GM12874 (cell line): ENCODE measurements around the gene CPED1.

ENCODE experiments used
- TF ChIP-seq, protein P1 (sequence below): IDR thresholded peaks from 2 replicates; pipeline ENCODE4 v1.5.1; 2011; ENCODE audit warnings: low read depth, mild to moderate bottlenecking, control low read depth, low read length, moderate library complexity; ENCODE audit not compliant: insufficient read depth

The CPED1 gene

DNA sequence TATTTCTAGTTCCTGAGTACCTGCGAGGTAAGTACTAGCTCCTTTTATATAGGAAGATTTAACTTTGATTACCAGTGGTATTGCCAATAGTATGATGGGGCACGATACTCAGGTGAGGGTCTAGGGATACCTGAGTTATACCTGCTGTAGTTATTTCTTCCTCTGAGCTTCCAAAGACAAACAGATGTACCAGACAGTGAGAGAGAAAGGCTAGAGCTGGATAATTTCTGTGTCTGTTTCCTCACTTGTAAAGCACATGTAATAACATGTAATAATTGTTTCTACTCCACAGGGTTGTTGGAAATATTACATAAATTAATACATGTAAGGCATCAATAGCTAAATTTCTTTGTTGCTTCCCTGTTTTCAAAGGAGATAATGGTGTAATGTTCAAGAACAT is 53.7 kb downstream of the CPED1 start:
- TF ChIP-seq, protein P1, sequence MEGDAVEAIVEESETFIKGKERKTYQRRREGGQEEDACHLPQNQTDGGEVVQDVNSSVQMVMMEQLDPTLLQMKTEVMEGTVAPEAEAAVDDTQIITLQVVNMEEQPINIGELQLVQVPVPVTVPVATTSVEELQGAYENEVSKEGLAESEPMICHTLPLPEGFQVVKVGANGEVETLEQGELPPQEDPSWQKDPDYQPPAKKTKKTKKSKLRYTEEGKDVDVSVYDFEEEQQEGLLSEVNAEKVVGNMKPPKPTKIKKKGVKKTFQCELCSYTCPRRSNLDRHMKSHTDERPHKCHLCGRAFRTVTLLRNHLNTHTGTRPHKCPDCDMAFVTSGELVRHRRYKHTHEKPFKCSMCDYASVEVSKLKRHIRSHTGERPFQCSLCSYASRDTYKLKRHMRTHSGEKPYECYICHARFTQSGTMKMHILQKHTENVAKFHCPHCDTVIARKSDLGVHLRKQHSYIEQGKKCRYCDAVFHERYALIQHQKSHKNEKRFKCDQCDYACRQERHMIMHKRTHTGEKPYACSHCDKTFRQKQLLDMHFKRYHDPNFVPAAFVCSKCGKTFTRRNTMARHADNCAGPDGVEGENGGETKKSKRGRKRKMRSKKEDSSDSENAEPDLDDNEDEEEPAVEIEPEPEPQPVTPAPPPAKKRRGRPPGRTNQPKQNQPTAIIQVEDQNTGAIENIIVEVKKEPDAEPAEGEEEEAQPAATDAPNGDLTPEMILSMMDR: no peak

DNA sequence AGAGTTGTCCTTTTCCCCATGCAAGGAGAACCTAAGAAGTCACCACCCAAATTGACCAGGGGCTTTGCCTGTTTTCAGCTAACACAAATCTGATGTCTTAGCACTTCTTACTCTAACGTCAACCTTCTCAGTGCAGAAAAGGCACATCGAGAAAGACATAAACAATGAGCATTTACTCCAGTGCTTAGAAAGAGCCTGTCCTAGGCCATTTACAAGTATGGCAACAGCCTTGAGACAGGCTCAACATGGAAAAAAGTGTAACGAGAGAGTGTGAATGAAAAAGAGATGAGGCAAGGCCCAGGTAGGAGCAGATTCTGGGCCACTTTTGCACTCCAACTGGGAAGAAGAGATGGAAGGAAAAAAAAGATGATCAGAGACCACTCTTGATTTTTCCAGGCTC is 54.4 kb downstream of the CPED1 start:
- TF ChIP-seq, protein P1: no peak

DNA sequence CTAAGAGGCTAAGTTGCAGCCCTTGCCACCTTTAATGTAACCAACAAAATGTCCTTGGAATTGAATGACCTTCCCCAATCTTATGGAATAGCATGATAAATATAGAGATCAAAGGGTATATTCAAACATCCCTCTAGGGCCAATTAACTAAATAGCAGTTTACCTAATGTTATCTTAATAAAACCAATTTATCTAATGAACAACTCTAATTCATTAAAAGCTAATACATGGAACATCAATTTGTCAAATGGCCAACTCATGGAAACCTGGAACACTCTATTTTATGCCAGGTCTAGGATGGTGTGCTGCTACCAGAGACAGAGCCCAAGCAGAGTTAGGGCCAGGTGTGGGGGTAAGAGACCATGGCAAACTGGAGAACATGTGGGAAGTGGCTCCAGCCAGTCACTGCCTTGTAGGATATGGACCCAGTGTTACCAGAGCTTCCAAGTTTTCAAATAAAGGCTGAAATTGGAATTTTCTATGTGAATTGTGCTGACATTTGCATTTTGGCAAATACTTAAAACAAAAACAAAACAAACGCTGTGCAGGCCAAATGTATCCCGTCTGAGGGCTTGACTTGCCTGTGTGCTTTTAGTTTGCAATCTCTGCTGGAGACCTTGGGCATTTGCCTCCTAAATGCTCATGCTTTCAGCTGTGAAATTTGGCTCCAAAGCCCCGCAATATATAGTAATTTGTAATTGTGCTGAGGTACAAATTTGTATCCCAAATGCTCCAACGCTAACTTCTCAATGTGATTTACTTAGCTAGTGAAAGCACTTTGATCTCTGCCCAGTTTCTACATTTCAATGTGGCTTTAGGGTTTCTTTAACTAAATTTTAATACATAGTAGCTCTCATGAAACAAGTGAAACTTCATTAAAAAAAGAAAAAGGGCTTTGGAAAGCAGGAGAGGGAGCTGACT is 55.1 kb downstream of the CPED1 start:
- TF ChIP-seq, protein P1: no peak

- TF ChIP-seq, protein P1: no peak
Measured at GRCh38 chr7:121045090-121045489, 56.6 kb downstream of the CPED1 start.

DNA sequence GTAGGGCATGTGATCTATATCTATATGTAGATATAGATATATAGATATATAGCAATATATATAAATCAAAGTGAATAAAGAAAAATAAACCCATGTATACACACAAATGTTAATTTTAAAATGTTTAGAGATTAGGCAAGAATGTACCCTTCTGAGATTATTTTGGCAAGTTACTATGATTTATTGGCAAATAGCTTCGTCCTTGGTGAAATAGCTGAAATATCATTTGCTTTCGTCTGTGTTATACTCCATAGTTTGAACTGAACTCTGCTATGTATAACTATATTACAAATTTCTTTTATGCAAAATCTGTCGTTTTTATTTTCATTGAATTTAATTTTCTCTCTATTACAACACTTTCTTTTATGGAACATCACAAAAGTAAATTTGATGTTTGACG is 57.5 kb downstream of the CPED1 start:
- TF ChIP-seq, protein P1: no peak

GRCh38 chr7:121046893-121047468 is 58.5 kb downstream of the CPED1 start:
- TF ChIP-seq, protein P1: no peak

DNA sequence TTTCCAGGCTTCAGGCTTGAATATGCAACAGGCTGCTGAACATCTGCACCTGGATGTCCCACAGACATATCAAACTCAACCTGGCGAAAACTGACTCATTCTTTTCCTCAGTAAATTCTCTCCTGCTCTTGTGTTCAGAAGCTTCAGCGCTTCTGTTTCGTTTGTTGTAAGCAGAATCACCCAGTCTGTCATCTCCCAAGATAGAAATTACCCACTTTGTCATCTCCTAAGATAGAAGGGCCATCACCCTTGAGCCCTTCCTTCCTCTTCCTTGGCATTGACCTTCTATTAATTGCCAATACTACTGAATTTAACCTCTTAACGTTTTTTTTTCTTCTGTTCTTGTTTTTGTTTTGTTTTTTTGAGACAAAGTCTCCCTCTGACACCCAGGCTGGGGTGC is 59.7 kb downstream of the CPED1 start:
- TF ChIP-seq, protein P1: no peak
